ENCODE results near the gene CTRB2.
"Not testable (repeated sequence)": the region's sequence is repeated elsewhere in the genome, so short reads cannot be mapped to it uniquely, and the experiment has no call there.

The CTRB2 gene

GRCh38 chr16:75241955-75242354, 35.0 kb upstream of the CTRB2 start:
- DNase-seq, result no peak

- DNase-seq, result no peak
These were observed 34.5 kb upstream of the CTRB2 start for GRCh38 chr16:75241412-75241811.

GRCh38 chr16:75240633-75241032, 33.7 kb upstream of the CTRB2 start:
- DNase-seq, result not testable (repeated sequence)

GRCh38 chr16:75239542-75240122, 32.7 kb upstream of the CTRB2 start:
- no peak for DNase-seq

GRCh38 chr16:75238853-75239541, 32.0 kb upstream of the CTRB2 start:
- DNase-seq, result no peak

- no peak for DNase-seq
These were observed 31.3 kb upstream of the CTRB2 start for GRCh38 chr16:75238132-75238852.

- no peak for DNase-seq
These were observed 30.6 kb upstream of the CTRB2 start for GRCh38 chr16:75237398-75238131.

GRCh38 chr16:75236736-75237397, 29.9 kb upstream of the CTRB2 start:
- DNase-seq, result no peak

GRCh38 chr16:75236232-75236631, 29.3 kb upstream of the CTRB2 start:
- no peak for DNase-seq

GRCh38 chr16:75235721-75236193, 28.8 kb upstream of the CTRB2 start:
- DNase-seq, result no peak

GRCh38 chr16:75234856-75235696, 28.1 kb upstream of the CTRB2 start:
- no peak for DNase-seq

GRCh38 chr16:75233611-75233938, 26.6 kb upstream of the CTRB2 start:
- DNase-seq, result no peak

GRCh38 chr16:75231570-75231969, 24.6 kb upstream of the CTRB2 start:
- no peak for DNase-seq

GRCh38 chr16:75230471-75231110, 23.6 kb upstream of the CTRB2 start:
- no peak for DNase-seq

GRCh38 chr16:75229172-75230031, 22.4 kb upstream of the CTRB2 start:
- DNase-seq, result no peak

- no peak for DNase-seq
These were observed 21.4 kb upstream of the CTRB2 start for GRCh38 chr16:75228143-75228976.

- no peak for DNase-seq
These were observed 20.6 kb upstream of the CTRB2 start for GRCh38 chr16:75227361-75228142.

GRCh38 chr16:75226550-75227360, 19.8 kb upstream of the CTRB2 start:
- DNase-seq, result no peak
